NB4 (cell line): ENCODE results near the gene CACNA2D2.
A peak's percentile ranks its signal among the peaks of the same experiment; 100 is the strongest.

ENCODE experiments used
- DNase-seq: peaks from one replicate; pipeline ENCODE4 v3.0.0; 2010; ENCODE audit warnings: low read depth
- H3K4me3 ChIP-seq: one replicate; pipeline ENCODE4 v1.5.1; 2011; ENCODE audit warnings: mild to moderate bottlenecking, low read depth, low read length, moderate library complexity
- CTCF ChIP-seq: IDR thresholded peaks from one replicate; pipeline ENCODE4 v1.5.1; 2012; ENCODE audit warnings: low read depth, low read length
- MAX ChIP-seq: IDR thresholded peaks from 2 replicates; pipeline ENCODE4 v1.6.1; 2011; ENCODE audit warnings: low read depth, low read length
- MYC ChIP-seq: IDR thresholded peaks from 2 replicates; pipeline ENCODE4 v1.6.1; 2011; ENCODE audit warnings: low read depth, low read length
- POLR2A ChIP-seq: IDR thresholded peaks from 2 replicates; pipeline ENCODE4 v1.6.1; 2011; ENCODE audit warnings: mild to moderate bottlenecking; ENCODE audit not compliant: insufficient read length; ENCODE audit errors: extremely low read depth

The CACNA2D2 gene

GRCh38 chr3:50388720-50389413 is 114.6 kb downstream of the CACNA2D2 start:
- no peak for DNase-seq
- TF ChIP-seq CTCF (no peak), MAX (no peak), MYC (no peak), POLR2A (no peak)
- no peak overlapping the region for H3K4me3 ChIP-seq

- H3K4me3 ChIP-seq = no peak overlapping the region
- TF ChIP-seq CTCF = peak; percentile 33
- no peak for TF ChIP-seq POLR2A
- peak; percentile 25 for DNase-seq
Observed at GRCh38 chr3:50388016-50388719, 115.3 kb downstream of the CACNA2D2 start.

GRCh38 chr3:50385754-50386153 is 117.7 kb downstream of the CACNA2D2 start:
- TF ChIP-seq MYC = no peak
- TF ChIP-seq POLR2A = no peak
- TF ChIP-seq MAX = no peak
- no peak for TF ChIP-seq CTCF
- DNase-seq = no peak
- H3K4me3 ChIP-seq = no peak overlapping the region

- DNase-seq = no peak
- no peak overlapping the region for H3K4me3 ChIP-seq
- TF ChIP-seq MAX (no peak), CTCF (no peak), POLR2A (no peak), MYC (no peak)
Observed at GRCh38 chr3:50383750-50384149, 119.7 kb downstream of the CACNA2D2 start.

- no peak overlapping the region for H3K4me3 ChIP-seq
- no peak for DNase-seq
- TF ChIP-seq MYC = no peak
- TF ChIP-seq POLR2A = no peak
- TF ChIP-seq CTCF = no peak
- no peak for TF ChIP-seq MAX
Observed at GRCh38 chr3:50382722-50383121, 120.7 kb downstream of the CACNA2D2 start.
